ENCODE results near the gene RXFP2.

Gene RXFP2

DNA sequence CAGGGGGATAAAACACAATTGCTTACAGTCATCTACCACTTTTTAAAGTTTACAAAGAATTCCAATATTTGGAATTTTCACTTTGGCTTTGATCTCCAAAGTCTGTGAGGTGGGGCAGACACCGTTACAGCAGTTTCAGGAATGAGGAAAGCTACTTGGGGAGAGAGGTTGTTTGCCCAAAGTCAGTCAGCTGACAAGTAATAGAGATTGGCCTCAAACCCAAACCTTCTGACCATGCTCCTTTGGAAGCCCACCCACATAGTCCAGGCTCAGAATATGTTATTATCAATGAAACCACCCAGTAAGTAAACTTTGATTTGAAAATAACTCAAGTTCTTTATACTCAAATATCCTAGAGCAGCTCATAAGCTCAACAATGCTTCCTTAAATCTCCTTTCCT lies 29.0 kb downstream of the RXFP2 start:
- no peak for DNase-seq (ENCODE audit: low spot score)

DNA sequence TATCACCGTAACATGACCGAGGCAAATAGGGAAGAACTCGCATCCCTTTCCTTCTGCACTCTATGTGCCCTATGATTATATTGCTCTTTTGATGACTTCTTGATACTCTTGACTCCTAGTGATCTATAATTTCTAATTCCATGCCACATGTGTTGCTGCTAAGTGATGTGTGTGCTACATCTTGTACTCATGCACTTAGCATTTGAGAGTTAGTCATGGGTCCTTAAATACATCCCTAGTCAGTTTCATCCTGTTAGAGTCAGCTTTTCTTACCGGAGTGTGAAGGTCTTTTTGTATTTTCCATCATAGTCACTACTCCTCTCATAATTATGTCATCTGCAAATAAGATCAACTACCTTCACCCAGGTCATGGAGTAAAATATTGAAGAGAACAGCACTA lies 30.2 kb downstream of the RXFP2 start:
- DNase-seq (ENCODE audit: low spot score): no peak

DNA sequence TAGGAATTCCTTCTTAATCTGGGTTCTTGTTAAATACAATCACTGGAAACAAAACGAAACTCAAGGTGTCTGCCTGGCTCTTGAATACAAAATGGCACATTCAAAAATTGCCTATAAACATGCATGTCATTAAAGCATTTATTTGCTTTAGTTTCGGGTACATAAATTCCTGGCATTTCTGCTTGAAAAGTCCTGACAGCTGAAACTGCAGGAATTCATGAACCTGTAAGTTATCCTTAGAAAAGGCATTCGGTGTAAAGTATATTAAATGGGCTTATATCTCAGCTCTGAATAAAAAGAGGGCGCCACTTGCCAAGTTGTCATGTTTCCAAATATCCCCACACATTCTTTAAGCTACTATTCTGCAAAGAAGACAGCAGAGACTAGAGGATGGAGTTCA lies 32.9 kb downstream of the RXFP2 start:
- no peak for DNase-seq (ENCODE audit: low spot score)

DNA sequence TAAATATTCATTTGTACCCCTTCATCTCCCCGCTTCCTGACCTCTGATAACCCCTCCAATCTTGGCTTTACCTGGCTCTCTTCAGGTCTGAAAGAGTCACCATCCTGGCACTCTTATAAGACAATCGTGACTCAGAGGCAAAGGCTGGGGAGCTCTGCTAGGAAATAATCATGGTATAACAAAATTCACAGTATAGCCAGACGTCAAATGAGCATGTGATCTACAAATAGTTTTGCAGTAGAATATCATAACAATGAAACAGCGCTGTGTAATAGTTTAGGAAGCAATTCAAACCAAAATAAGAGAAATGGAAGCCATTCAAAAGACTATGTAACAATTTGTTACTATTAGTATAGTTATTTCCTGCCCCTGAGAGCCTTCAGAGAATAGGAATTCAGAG lies 34.2 kb downstream of the RXFP2 start:
- DNase-seq (ENCODE audit: low spot score): no peak

DNA sequence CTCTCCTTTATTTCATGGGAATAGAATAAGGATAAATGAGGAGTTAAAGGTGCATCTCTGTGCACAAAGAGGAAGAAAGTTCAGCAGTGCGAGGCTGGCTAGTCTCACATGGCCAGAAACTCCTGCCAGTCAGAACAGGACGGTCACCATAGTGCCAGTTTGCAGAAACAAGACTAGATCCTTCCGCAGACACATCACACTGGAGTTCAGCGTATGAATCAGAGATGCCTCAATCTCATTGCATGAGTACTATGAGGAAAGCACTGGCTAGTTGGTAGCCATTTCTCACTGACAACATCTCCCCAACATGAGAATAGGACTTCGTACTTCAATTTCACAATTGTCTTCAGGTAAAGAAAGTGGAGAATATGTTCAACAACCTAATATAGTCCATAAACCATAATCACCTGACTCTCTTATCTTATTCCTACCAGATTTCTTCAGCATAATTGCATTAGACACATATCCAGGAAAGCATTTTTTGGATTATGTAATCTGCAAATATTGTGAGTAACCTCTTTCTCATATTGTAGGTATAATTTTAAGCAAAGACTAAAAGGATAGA lies 34.9 kb downstream of the RXFP2 start:
- DNase-seq (ENCODE audit: low spot score): no peak

DNA sequence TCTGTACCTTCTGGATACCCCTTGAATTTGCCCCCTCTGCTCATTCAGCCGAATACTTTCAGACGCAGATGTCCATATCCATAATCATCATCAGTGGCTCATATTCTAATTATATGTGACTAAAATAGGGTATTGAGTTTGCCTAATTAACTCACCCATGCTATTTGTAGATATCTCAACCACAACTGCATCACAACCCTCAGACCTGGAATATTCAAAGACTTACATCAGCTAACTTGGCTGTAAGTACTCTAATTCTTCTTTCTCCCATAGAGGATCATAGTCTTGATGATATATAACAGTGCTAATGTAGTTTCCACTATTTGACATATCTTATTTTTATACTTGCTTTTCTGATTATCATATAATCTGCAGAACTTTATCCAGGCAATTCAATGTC lies 35.8 kb downstream of the RXFP2 start:
- DNase-seq (ENCODE audit: low spot score): no peak

DNA sequence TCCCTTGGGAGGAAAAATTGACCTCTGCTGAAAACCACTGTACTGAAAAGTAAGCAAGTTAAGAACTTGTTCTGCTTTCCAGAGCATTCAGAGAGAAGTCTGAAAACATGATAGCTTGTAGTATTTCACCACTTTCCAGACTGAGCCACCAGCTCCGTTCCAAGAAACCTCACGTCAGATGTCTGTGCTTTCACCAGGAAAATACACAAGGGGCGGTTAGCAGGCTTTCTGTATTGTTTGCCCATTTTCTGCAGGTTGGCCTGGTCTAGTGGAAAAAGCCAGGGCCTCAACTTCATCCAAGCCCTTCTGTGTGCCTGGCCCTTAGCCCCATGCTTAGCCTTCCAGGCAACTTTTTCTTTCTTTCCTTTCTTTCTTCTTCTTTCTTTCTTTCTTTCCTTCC lies 36.4 kb downstream of the RXFP2 start:
- DNase-seq (ENCODE audit: low spot score): no peak

DNA sequence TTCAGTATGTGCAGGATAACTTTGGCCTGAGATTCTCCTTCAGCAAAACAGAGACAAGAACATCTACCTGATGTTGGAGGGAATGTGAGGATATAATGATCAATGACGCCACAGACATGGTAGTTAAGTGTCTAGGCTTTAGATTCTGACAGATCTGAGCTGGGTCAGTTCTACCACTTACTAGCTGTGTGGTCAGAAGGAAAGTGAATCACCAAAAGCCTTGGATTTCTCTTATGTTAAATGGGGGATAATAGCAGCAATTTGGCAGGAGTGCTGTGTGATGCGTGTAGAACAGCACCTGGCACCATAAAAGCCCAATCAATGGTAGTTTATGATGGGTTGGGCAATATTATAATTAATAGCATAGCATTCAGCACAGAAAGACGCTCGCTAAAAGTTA lies 41.7 kb downstream of the RXFP2 start:
- no peak for DNase-seq (ENCODE audit: low spot score)

DNA sequence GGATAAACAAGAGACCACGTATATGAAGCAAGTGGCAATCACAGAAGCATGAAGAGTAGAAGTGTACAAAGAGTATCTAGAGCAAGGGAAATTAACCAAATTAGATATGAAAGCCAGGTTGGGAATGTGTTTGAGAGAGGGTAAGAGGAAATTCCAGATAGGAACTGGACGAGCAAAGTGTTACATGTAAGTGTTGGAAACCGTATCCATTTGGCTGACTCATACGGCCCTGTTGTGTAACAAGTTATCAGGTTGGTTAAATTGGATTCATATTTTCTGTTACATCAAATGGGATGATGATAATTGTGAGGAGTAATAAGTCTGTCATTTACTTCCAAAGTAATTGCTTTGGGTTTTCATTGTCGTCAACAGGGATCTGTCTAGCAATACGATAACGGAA lies 46.7 kb downstream of the RXFP2 start:
- no peak for DNase-seq (ENCODE audit: low spot score)

DNA sequence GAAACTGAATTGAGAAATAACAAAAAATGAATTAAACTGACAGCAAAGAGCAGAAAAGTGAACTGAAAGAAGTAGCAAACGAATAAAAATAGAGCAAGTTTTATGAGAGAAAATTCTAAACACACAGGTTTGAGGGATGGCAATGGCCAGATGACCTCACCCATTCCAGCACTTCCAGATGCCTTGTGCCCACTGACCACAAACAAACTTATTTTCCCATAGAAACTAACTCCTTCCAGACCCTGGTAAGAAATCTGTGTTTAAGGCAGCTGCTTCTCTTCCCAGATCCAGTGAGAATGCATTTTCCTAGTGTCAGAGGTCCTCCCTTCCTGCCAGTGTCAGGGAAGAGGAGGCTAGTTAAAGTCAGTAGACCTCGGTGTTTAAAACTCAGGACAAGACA lies 51.7 kb downstream of the RXFP2 start:
- no peak for DNase-seq (ENCODE audit: low spot score)

DNA sequence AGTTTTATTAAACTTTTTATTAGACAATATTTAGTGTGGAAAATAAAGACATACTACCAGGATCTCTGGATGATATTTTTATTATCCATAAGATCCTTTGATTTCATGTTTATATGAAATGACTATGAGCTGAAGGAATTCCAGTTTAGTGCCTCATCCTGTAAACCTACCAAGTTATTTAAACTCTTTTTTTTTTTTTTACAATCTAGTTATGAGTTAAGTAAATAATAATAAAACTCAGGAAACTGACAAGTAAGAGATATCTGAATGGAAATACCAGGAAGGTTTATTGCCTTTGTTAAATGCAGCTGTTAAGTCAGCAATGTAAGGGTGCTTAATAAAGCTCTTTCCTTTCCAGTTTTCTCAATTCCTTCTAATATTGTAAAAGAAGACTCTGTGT lies 53.9 kb downstream of the RXFP2 start:
- no peak for DNase-seq (ENCODE audit: low spot score)

DNA sequence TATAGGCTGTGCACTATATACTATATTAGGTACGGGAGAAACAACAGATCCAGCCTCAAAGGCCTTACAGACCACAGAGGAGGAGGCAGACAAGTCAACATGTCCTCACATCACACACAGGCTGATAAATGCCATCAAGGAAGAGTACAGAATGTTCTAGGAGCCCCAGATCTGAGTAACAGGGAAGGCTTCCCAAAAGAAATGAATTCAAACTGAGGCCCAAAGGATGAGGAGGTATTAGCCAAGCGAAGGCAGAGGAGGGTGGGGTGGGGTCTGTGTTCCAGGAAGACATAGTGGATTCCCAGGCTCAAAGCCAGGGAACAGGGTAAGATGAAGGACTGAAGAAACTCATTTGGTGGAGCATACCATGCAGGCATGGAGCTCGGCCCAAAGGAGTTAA lies 55.1 kb downstream of the RXFP2 start:
- no peak for DNase-seq (ENCODE audit: low spot score)

DNA sequence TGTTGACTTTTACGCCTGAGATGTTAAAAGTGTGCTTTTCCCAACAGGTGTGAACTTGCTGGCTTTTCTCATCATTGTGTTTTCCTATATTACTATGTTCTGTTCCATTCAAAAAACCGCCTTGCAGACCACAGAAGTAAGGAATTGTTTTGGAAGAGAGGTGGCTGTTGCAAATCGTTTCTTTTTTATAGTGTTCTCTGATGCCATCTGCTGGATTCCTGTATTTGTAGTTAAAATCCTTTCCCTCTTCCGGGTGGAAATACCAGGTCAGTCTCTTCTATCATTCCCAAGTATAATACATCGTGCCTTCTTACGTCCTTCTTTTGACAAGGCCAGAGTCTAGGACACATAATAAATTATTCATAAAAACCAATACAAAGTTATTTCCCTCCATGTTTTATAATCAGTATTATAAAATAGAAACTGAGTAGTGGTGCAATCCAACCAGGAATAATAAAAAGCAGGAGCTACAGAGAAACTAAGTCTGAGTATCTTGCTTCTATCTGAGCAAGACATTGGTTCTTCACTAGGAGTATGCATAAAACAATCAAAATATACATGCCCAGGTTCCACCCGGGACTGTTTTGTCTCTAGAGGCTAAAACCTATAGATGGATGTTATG lies 57.9 kb downstream of the RXFP2 start:
- DNase-seq (ENCODE audit: low spot score): no peak

DNA sequence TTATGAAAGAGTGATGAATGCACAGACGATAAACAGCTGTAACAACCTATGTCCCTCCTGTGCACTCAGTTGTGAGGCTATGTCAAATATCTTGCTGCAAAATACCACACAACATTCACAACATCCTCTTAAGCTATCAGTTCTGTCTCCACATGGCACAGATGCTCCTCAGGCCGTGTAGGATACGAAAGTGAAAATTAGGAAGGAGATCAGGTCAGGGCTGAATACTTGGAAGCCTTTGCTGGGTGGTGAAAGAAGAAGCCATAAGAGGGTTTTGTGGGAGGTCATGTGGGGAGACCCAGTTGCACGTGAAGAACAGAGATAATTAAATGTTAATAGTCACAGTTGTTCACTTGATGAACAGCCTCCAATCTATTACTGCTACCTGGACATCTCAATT lies 58.9 kb downstream of the RXFP2 start:
- no peak for DNase-seq (ENCODE audit: low spot score)

DNA sequence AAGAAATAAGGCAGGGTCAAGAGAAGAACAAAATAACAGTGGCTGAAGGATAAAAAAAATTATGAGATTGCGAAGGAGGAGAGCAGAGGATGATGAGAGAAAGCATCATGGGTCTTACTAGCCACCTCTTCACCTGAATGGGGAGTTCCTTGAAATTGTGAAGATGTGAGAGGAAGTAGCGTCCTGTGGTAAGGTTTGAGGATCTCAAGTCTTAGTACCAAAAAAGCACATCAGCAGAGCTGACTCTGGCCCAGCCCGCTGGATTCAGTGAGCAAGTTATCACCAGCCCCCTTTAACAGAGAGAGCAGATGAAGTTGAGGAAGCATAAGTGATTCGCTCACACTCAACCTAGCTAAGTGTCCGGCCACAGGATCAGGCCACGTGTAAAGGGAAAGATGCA lies 61.8 kb downstream of the RXFP2 start:
- no peak for DNase-seq (ENCODE audit: low spot score)

DNA sequence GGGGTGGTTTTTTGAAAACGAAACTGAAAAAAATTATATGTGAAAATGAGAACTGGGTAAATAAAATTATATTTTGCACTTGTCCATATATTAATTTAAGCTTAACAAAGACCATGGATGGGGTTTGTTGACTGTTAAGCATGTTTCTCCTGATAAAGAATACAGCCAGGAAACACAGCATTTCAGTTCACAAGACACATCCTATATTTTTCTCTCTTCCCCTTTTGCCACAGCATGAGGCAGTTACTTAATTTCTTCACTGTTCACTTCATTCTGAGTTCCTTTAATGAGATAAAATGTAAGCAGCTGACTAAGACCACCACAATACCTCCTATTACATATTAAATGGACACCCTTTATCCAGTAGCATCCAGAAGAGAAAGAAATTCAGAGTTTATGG lies 64.0 kb downstream of the RXFP2 start:
- no peak for DNase-seq (ENCODE audit: low spot score)

DNA sequence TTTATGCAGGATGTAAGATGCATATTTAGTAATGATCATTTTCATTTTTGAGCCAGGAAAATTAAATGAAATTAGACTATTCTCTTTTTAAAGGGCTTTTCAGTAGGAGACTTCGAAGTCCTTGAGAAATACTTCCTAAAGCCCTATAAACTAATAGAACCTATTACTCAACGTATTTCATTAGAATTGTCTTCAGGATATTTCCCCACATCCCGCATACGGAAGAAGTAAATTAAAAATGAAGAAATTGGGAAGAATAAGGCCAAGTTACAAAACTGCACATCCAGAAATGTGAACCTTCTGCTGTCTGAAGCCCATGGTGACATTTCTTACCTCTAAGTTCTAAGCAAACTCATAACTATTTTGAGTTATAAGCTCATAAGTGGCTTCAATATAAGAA lies 66.5 kb downstream of the RXFP2 start:
- no peak for DNase-seq (ENCODE audit: low spot score)

DNA sequence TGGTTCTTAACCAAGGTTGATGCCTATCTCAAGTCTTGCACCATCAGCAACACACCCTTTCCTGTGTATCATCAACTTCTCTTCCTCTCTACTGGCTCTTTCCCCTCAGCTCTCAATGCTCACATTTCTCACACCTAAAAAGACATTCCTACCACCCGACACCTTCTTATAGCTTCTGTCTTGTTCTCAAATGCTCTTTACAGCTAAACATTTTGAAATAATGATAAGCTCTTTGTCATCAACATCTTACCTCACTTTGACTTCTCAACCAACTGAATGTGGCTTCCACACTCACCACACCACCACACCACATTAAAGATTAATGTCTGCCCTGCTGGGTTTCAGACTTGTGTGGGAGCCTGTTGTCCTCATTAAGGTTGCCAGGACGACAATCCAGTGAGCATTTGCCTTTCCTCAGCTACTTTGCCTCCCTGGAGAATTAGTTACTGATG lies 67.8 kb downstream of the RXFP2 start:
- DNase-seq (ENCODE audit: low spot score): peak; percentile 31

DNA sequence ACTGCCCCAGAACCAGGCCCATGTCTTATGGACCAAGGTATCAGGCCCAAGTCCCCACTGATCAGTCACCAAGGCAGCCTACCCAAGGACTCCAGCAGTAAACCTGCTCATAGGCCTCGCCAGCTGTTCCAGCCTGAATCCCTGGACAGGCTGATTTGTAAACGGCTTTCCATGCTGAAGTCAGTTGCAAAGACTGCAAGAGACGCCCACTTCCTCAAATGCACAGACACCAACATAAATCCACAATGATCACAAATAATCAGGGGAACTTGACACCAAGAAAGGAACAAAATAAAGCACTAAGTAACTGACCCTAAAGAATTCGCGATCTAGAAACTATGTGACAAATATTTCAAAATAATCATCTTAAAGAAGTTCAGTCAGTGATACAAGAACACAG lies 75.2 kb downstream of the RXFP2 start:
- DNase-seq (ENCODE audit: low spot score): no peak

DNA sequence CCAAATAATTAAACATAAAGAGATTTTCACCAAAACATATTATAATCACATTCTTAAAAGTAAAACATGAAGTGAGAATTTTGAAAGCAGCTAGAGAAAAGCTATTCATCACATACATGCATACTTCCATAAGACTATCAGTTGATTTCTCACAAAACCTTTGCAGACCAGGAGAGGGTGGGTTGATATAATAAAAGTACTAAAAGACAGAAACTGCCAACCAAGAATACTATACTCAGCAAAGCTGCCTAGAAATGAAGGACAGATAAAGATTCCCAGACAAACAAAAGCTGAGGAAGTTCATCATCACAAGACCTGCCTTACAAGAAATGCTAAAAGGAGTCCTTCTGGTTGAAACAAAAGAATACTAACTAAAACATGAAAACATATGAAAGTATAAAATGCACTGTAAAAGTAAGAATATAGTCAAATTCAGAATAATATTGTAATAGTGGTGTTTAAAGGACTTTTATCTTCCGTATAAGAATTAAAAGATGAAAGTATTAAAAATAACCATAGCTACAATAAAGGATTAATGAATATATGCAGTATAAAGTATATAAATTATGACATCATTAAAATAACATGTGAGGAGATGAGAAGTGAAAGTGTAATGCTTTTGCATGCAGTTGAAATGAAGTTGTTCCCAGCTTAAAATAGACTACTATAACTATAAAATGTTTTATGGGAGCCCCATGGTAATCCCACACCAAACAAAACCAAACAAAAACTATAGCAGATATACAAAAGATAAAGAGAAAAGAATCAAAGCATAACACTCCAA lies 76.2 kb downstream of the RXFP2 start:
- no peak for DNase-seq (ENCODE audit: low spot score)

DNA sequence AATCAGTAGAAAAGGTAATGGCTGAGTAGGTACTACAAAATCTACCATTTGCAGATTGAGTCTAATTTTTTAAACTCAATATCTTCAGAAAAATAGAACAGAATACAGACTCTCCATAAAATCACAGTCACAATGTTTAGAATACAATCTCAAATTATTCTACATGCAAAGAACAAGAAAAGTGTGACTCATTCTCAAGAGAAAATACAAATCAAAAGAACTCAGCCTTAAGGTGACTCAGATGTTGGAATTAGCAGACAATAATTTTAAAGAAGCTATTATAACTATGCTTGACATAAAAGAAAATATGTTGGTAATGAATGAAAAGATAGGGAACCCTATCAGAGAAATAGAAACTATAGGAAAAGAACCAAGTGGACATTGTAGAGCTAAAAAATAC lies 78.9 kb downstream of the RXFP2 start:
- no peak for DNase-seq (ENCODE audit: low spot score)

DNA sequence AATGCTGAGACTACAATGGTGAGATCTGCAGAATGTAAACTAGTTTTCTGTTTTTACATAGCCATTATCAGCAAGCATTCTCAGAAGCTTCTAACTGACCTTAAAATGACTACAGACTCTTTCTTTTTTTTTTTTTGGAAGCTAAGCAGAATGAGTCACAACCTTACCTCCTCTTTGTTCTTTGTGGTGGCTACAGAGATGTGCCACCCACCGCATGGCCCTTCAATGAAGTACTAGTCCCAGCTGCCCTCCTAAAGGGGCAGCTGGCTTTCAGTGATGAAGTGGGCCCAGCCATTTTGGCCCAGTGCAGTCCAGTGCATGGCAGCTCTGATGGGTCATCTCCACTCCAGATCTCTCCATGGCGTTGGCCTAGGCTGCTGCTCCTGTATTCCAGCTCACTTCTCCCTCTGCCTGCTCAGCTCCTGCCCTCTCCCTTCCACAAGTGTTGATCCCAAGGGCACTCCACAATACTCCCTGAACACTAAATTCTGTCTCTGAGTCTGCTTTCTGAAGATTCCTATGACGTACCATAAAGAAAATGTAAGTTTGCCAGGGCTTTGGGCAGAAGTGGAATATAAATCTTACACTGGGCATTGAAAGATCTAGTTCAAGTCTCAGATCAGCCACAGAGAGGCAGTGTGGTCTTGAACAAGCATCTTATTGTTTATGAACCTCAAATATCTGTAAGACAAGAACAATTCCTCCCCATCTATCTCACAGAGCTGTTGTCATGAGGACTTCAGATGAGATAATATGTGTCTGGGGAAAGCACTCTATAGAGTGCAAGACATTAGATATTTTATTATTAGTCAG lies 85.6 kb downstream of the RXFP2 start:
- no peak for DNase-seq (ENCODE audit: low spot score)

DNA sequence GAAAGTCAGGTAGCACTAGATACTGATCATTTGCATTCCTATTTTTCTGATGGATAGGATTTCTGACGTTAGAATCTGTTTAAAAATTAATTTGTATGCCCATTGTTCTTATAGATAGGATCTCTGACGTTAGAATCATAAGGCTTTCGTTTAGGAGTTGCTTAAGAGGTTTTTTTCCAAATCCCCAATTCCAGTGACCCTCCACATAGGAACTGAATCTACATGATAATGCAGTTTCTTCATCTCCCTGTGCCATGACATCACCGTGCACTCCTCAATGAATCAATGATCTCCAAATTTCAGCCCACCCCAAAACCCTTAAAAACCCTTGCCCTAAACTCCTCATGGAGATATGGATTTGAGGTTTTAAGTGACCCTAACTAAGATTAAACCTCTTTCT lies 87.2 kb downstream of the RXFP2 start:
- DNase-seq (ENCODE audit: low spot score): no peak

Data from CD4-positive, alpha-beta T cell treated with Interleukin-6 at 100 ng/mL for 8 hours (primary cell).